Measurements from ENCODE around the gene FOLR3. TPM values are rescaled to one million over a fixed set of nuclear protein-coding genes. Genes with fewer than 3 reads are reported as not detected.

The FOLR3 gene
- total and polyA plus RNA-seq, 9 of the 15 experiments (the other 6 are each of a cell fraction or from before 2014, with no cell fraction given) = not detected

DNA sequence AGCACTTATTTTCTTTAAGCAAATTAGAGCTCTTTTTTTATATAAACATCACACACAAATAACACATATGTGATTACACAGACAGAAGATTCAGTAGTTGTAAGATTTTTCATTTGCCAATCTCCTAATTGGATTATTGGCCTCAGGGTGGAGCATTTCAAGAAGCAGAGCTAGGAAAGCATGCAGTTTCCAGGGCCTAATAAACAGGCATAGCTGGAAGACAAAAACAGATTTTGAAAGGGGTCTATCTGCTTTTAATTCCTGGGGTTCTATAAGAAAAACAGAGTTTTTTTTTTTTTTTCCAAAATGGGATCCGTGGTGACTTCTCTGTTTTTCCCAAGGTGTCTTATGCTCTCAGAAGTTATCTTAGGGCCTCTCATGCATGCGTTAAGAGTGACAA, 7.6 kb upstream of the FOLR3 start:
- no peaks in the 10 kb centered on the region for H3K79me2 ChIP-seq (ENCODE audit: control insufficient read depth, insufficient read depth, low read length)
- peaks cover 7 to 12% of the 10 kb centered on the region in 2 experiments for H3K4me1 ChIP-seq (replicated peaks in 1 of 2; ENCODE audit: control insufficient read depth in 2 of 2, insufficient read depth in 2 of 2, low read length in 2 of 2)
- H3K9ac ChIP-seq (ENCODE audit: insufficient read depth in 1 of 2, low read depth in 2 of 2, low read length in 2 of 2) = no peak overlapping the region
- CTCF ChIA-PET (ENCODE audit: low intra/inter-chr PET ratio) = no interaction called here
- H2AFZ ChIP-seq (ENCODE audit: low read depth, low read length) = no peak overlapping the region
- no peak overlapping the region for H3K4me2 ChIP-seq (ENCODE audit: insufficient read depth, low read length)
- no peaks in the 10 kb centered on the region for H3K9me1 ChIP-seq (ENCODE audit: control insufficient read depth, insufficient read depth, low read length)
- WGBS (ENCODE audit: insufficient coverage, low coverage, missing lambda C conversion rate) = 7% methylated on average over 2 of the region's 2 CpGs
- POLR2A ChIA-PET = interaction anchor here (0.5 to 1.2 kb wide), 2 partner anchors 15 to 95 kb away, joined by 4 to 5 read pairs; partner anchors contain the start of gene ANAPC15
- peak; percentile 68; the same call in 1 of the 2 replicates for TF ChIP-seq CBX5 (IDR thresholded peaks at IDR 0.05; ENCODE audit: borderline replicate concordance, low read depth)
- no peak for TF ChIP-seq SUPT5H (IDR thresholded peaks at IDR 0.05)
- peak; percentile 66 for TF ChIP-seq TRIM28 (IDR thresholded peaks at IDR 0.05)
- no peak for TF ChIP-seq CREM (IDR thresholded peaks at IDR 0.05; ENCODE audit: low read depth)
- no peak for TF ChIP-seq SAFB (IDR thresholded peaks at IDR 0.05; ENCODE audit: borderline replicate concordance, low read depth, low read length)
- TF ChIP-seq GABPB1 (CRISPR knock-in tag; IDR thresholded peaks at IDR 0.05) = no peak
- TF ChIP-seq, protein P1, sequence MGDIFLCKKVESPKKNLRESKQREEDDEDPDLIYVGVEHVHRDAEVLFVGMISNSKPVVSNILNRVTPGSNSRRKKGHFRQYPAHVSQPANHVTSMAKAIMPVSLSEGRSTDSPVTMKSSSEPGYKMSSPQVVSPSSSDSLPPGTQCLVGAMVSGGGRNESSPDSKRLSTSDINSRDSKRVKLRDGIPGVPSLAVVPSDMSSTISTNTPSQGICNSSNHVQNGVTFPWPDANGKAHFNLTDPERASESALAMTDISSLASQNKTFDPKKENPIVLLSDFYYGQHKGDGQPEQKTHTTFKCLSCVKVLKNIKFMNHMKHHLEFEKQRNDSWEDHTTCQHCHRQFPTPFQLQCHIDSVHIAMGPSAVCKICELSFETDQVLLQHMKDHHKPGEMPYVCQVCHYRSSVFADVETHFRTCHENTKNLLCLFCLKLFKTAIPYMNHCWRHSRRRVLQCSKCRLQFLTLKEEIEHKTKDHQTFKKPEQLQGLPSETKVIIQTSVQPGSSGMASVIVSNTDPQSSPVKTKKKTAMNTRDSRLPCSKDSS (IDR thresholded peaks at IDR 0.05; ENCODE audit: low read depth, partially characterized antibody) = peak; percentile 37
- TF ChIP-seq CEBPZ (IDR thresholded peaks at IDR 0.05; ENCODE audit: borderline replicate concordance, low read depth, low read length) = 0 out of 2 replicates have a peak, but pooled peaks have one; percentile 34
- peak in 1 of 2 experiments; percentile 52; a peak in 1 of 3 replicates for TF ChIP-seq CBX3 (IDR thresholded peaks at IDR 0.05; ENCODE audit: borderline replicate concordance in 1 of 2, low read length in 2 of 2)
- TF ChIP-seq SLC30A9 (CRISPR knock-in tag; IDR thresholded peaks at IDR 0.05) = no peak
- TF ChIP-seq ZFP36 (IDR thresholded peaks at IDR 0.05; ENCODE audit: low read depth, low read length, partially characterized antibody) = peak; percentile 88
- ATAC-seq (no peak), FAIRE-seq (no peak), DNase-seq (ENCODE audit: extremely low read depth in 1 of 4, low spot score in 3 of 4) (no peak)
- H3K36me3 ChIP-seq (ENCODE audit: control insufficient read depth, insufficient read depth, low read length) = no peaks in the 10 kb centered on the region
- in situ Hi-C loops (cut with MboI) (no loop called here), intact Hi-C loops (cut with micrococcal nuclease) (no loop called here)
- H3K27ac ChIP-seq (ENCODE audit: extremely low read depth, low read depth, low read length) = no peak overlapping the region
- no peaks in the 10 kb centered on the region; the same call in 1 of the 2 replicates for H3K9me3 ChIP-seq (replicated peaks; ENCODE audit: control insufficient read depth, insufficient read depth, low read depth, low read length)
- BruUV-seq (replicated peaks) = no TSS peak
- H3K27me3 ChIP-seq (ENCODE audit: control insufficient read depth in 2 of 2, insufficient read depth in 2 of 2, low read length in 2 of 2) = no peaks in the 10 kb centered on the region
- no peaks in the 10 kb centered on the region for H4K20me1 ChIP-seq (replicated peaks; ENCODE audit: control insufficient read depth, insufficient read depth, low read length)
- H3K4me3 ChIP-seq = no peak overlapping the region
